ENCODE results near the gene UBXN4.

- TF ChIP-seq CTCF (IDR thresholded peaks at IDR 0.05) (no peak), EZH2 (IDR thresholded peaks at IDR 0.05; ENCODE audit: borderline replicate concordance, insufficient read depth, low read depth, low read length, poor library complexity, severe bottlenecking) (no peak)
Measured at GRCh38 chr2:135803278-135803677, 61.6 kb downstream of the UBXN4 start.
